Neural cell (in vitro differentiated cells): ENCODE data around the gene NBEA. TPM values are rescaled to one million over a fixed set of nuclear protein-coding genes. Genes with fewer than 3 reads are reported as not detected.

Experiments used
- H2AFZ ChIP-seq: fragments of 200-600, 300-800 bp; sonication (generic), shearing (Covaris generic); 2 replicates; pipeline ENCODE4 v1.6.0; 2014; ENCODE audit warnings: low read depth, mild to moderate bottlenecking, antibody characterized with exemption, low read length, moderate library complexity
- H3F3A ChIP-seq: fragments of 200-600 bp; shearing (Covaris generic); 2 replicates; pipeline ENCODE4 v1.6.1; 2016; ENCODE audit warnings: mild to moderate bottlenecking, moderate library complexity, mixed read lengths, antibody characterized with exemption, low read length; ENCODE audit not compliant: insufficient read depth, poor library complexity, severe bottlenecking
- H3K27ac ChIP-seq: fragments of 200-600, 300-800 bp; sonication (generic), shearing (Covaris generic); 2 replicates; pipeline ENCODE4 v1.5.1; 2014; ENCODE audit warnings: mild to moderate bottlenecking, low read length, moderate library complexity
- H3K27me3 ChIP-seq: fragments of 300-800, 200-600 bp; sonication (generic), shearing (Covaris generic); 2 replicates; pipeline ENCODE4 v1.6.0; 2014; ENCODE audit warnings: mild to moderate bottlenecking, low read depth, low read length, moderate library complexity; ENCODE audit not compliant: insufficient read depth
- H3K36me3 ChIP-seq: fragments of 300-800, 200-600 bp; sonication (generic), shearing (Covaris generic); 2 replicates; pipeline ENCODE4 v1.5.1; 2014; ENCODE audit warnings: mild to moderate bottlenecking, antibody characterized with exemption, low read length, moderate library complexity; ENCODE audit not compliant: insufficient read depth
- H3K4me2 ChIP-seq: fragments of 300-800, 200-600 bp; sonication (generic), shearing (Covaris generic); 2 replicates; pipeline ENCODE4 v1.6.0; 2014; ENCODE audit warnings: mild to moderate bottlenecking, low read length
- H3K4me3 ChIP-seq: fragments of 300-800, 200-600 bp; sonication (generic), shearing (Covaris generic); 2 replicates; pipeline ENCODE4 v1.5.1; 2014; ENCODE audit warnings: mild to moderate bottlenecking, low read length, moderate library complexity
- H3K79me2 ChIP-seq: fragments of 200-600 bp; shearing (Covaris generic); replicated peaks from 2 replicates; pipeline ENCODE4 v1.6.0; 2014; ENCODE audit warnings: mild to moderate bottlenecking, low read length, moderate library complexity; ENCODE audit not compliant: insufficient read depth
- H3K9ac ChIP-seq: fragments of 300-800, 200-600 bp; sonication (generic), shearing (Covaris generic); 2 replicates; pipeline ENCODE4 v1.6.1; 2016; ENCODE audit warnings: mild to moderate bottlenecking, low read length, mixed read lengths
- H3K9me2 ChIP-seq: fragments of 200-600 bp; shearing (Covaris generic); 2 replicates; pipeline ENCODE4 v1.6.1; 2016; ENCODE audit warnings: mild to moderate bottlenecking, low read length, mixed read lengths; ENCODE audit not compliant: insufficient read depth
- H3K9me3 ChIP-seq: fragments of 200-600, 300-800 bp; sonication (generic), shearing (Covaris generic); 2 replicates; pipeline ENCODE4 v1.6.1; 2016; ENCODE audit warnings: mild to moderate bottlenecking, mixed run types, low read length, moderate library complexity, mixed read lengths
- H4K20me1 ChIP-seq: fragments of 200-600 bp; shearing (Covaris generic); 2 replicates; pipeline ENCODE4 v1.6.1; 2016; ENCODE audit warnings: mild to moderate bottlenecking, mixed run types; ENCODE audit not compliant: insufficient read depth
- EP300 ChIP-seq: fragments of 450-650 bp; conservative IDR thresholded peaks from 2 replicates; pipeline ENCODE4 v1.6.1; 2014; ENCODE audit warnings: antibody characterized with exemption, mild to moderate bottlenecking, moderate library complexity; ENCODE audit not compliant: poor library complexity, severe bottlenecking
- MXI1 ChIP-seq: fragments of 450-650 bp; conservative IDR thresholded peaks from 2 replicates; pipeline ENCODE4 v1.6.1; 2014; ENCODE audit warnings: antibody characterized with exemption, mild to moderate bottlenecking; ENCODE audit not compliant: poor library complexity, severe bottlenecking
- POLR2AphosphoS5 ChIP-seq: IDR thresholded peaks from 2 replicates; pipeline ENCODE4 v1.6.1; 2012
- RAD21 ChIP-seq: fragments of 450-650 bp; conservative IDR thresholded peaks from 2 replicates; pipeline ENCODE4 v1.6.1; 2014; ENCODE audit warnings: antibody characterized with exemption, mild to moderate bottlenecking, moderate library complexity
- SMC3 ChIP-seq: fragments of 450-650 bp; conservative IDR thresholded peaks from 2 replicates; pipeline ENCODE4 v1.6.1; 2014; ENCODE audit warnings: antibody characterized with exemption, mild to moderate bottlenecking, moderate library complexity; ENCODE audit not compliant: poor library complexity
- polyA plus RNA-seq: library from polyadenylated mRNA; depleted of rRNA; stranded (reverse); fragments of >200 nt; gene quantifications from 2 replicates; pipeline ENCODE4 v1.2.3, GENCODE V29; 2014
- TF ChIP-seq, protein P1 (sequence below): IDR thresholded peaks from 2 replicates; pipeline ENCODE4 v1.6.1; 2012; ENCODE audit warnings: borderline replicate concordance

Gene NBEA
- polyA plus RNA-seq, 1 donor from 2014 or later = 55.8 TPM

DNA sequence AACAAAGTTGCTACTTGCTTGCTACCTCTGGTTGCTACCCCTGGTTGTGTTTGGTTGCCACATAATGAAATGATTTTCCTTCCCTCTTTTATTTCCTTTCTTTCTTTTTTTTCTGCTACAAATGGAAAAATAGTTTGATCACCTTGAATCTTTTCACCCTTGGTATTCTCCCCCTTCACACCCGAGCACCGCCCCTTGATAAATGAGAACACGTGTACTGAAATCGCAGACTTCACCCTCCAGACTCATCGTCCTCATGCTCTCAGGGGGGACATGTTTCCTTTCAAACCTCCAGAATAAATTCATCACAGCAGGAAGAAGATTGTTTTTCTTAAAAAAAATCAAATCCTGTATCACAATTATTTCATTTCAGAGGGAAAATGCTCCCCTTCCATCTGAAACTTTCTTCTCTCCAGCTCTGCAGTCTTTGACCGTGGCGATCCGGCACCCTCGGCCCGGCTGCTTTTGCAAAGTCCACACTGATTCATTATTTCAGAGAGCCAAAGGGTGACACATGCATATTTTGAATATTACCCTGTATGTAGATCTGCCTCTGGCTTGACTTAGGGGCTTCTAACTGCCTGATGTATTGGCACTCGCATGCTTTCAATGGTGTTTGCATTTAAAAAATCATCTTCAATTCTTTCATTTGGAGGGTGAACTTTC lies 757.0 kb downstream of the NBEA start:
- H3K27ac ChIP-seq = no peak overlapping the region
- no peaks in the 10 kb centered on the region for H3K27me3 ChIP-seq
- no peaks in the 10 kb centered on the region for H4K20me1 ChIP-seq
- TF ChIP-seq SMC3 (no peak), MXI1 (no peak), RAD21 (no peak), POLR2AphosphoS5 (no peak)
- TF ChIP-seq, protein P1, sequence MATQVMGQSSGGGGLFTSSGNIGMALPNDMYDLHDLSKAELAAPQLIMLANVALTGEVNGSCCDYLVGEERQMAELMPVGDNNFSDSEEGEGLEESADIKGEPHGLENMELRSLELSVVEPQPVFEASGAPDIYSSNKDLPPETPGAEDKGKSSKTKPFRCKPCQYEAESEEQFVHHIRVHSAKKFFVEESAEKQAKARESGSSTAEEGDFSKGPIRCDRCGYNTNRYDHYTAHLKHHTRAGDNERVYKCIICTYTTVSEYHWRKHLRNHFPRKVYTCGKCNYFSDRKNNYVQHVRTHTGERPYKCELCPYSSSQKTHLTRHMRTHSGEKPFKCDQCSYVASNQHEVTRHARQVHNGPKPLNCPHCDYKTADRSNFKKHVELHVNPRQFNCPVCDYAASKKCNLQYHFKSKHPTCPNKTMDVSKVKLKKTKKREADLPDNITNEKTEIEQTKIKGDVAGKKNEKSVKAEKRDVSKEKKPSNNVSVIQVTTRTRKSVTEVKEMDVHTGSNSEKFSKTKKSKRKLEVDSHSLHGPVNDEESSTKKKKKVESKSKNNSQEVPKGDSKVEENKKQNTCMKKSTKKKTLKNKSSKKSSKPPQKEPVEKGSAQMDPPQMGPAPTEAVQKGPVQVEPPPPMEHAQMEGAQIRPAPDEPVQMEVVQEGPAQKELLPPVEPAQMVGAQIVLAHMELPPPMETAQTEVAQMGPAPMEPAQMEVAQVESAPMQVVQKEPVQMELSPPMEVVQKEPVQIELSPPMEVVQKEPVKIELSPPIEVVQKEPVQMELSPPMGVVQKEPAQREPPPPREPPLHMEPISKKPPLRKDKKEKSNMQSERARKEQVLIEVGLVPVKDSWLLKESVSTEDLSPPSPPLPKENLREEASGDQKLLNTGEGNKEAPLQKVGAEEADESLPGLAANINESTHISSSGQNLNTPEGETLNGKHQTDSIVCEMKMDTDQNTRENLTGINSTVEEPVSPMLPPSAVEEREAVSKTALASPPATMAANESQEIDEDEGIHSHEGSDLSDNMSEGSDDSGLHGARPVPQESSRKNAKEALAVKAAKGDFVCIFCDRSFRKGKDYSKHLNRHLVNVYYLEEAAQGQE = no peak
- no peak overlapping the region for H3K9ac ChIP-seq
- H3K36me3 ChIP-seq = no peaks in the 10 kb centered on the region
- no peaks in the 10 kb centered on the region for H3F3A ChIP-seq
- no peak overlapping the region for H3K4me2 ChIP-seq
- H3K79me2 ChIP-seq = no peaks in the 10 kb centered on the region
- H3K9me2 ChIP-seq = no peaks in the 10 kb centered on the region
- H3K4me3 ChIP-seq = no peak overlapping the region
- H3K9me3 ChIP-seq = no peaks in the 10 kb centered on the region
- H2AFZ ChIP-seq = no peak overlapping the region

DNA sequence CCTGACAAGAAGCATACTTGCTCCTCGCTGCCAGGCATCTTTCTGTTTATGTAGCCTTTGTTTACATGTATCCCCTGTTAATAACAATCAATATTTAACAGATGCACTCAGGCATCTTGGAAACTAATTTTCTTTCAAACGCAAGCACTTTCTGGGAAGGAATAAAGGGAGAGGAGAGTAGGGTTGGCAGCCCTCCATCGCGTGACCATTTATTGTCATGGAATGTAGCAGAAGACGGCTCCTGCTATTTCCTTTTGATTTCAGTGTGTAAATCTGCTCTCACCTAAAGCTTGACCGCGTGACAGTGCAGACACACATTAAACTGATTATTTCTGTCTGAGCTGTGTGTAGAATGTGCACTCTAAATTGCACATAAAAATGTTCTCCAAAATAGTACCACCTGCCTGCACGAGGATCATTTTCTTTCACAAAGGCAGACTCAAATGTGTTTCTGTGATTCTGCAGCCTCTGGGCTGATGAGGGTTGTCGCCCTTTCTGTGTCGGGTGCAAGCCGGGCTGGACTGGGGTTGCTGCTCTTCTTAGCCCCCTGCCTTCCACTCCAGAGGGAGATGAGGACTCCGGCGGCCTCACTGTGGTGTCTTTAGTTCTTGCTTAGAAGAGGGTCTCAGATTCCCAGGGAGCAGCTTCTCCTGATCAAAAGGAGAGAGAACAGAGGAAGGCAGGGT lies 757.9 kb downstream of the NBEA start:
- Histone ChIP-seq H3K27me3 (no peaks in the 10 kb centered on the region), H3F3A (no peaks in the 10 kb centered on the region), H3K36me3 (no peaks in the 10 kb centered on the region), H3K9ac (no peak overlapping the region), H3K79me2 (no peaks in the 10 kb centered on the region), H3K27ac (no peak overlapping the region), H3K9me3 (no peaks in the 10 kb centered on the region), H2AFZ (no peak overlapping the region), H3K9me2 (no peaks in the 10 kb centered on the region), H3K4me3 (no peak overlapping the region), H3K4me2 (no peak overlapping the region), H4K20me1 (no peaks in the 10 kb centered on the region)
- TF ChIP-seq, protein P1 = no peak
- TF ChIP-seq POLR2AphosphoS5 = peak; percentile 6

DNA sequence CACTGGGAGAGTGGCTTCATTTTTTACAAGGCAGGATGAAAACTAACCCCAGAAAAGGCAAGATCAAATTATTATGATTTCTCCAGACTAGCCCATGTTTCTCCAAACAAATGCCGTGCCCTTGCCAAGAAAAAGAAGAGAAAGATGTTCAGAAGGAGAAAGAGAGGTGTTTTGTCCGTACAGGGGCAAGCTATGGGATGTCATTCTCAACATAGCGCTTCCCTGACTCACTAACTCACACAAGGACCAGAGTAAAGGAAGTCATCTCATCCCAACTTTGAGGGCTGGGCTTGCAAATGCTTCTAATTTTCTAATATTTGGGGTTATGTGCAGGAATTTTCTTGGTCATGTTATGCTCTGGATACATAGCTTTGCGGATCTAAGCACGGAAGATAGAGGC lies 758.6 kb downstream of the NBEA start:
- no peak overlapping the region for H3K9ac ChIP-seq
- no peak overlapping the region for H2AFZ ChIP-seq
- H3K4me2 ChIP-seq = no peak overlapping the region

More for the DNA sequence above, 758.6 kb downstream of the NBEA start:
- no peaks in the 10 kb centered on the region for H4K20me1 ChIP-seq
- H3K79me2 ChIP-seq = no peaks in the 10 kb centered on the region
- H3K27ac ChIP-seq = no peak overlapping the region
- no peaks in the 10 kb centered on the region for H3F3A ChIP-seq
- no peaks in the 10 kb centered on the region for H3K9me2 ChIP-seq
- H3K36me3 ChIP-seq = no peaks in the 10 kb centered on the region
- no peak for TF ChIP-seq EP300
- H3K9me3 ChIP-seq = no peaks in the 10 kb centered on the region
- H3K4me3 ChIP-seq = no peak overlapping the region
- H3K27me3 ChIP-seq = no peaks in the 10 kb centered on the region
